CD4-positive, alpha-beta T cell treated with Interleukin-15 for 1 hour (primary cell): ENCODE results near the gene GALNT14.

Source experiments
- DNase-seq: peaks from one replicate; pipeline ENCODE4 v3.0.0-alpha.2; 2020

The GALNT14 gene

GRCh38 chr2:31003749-31004148, 134.5 kb downstream of the GALNT14 start:
- no peak for DNase-seq

GRCh38 chr2:31002537-31003150, 135.6 kb downstream of the GALNT14 start:
- DNase-seq, result no peak

DNA sequence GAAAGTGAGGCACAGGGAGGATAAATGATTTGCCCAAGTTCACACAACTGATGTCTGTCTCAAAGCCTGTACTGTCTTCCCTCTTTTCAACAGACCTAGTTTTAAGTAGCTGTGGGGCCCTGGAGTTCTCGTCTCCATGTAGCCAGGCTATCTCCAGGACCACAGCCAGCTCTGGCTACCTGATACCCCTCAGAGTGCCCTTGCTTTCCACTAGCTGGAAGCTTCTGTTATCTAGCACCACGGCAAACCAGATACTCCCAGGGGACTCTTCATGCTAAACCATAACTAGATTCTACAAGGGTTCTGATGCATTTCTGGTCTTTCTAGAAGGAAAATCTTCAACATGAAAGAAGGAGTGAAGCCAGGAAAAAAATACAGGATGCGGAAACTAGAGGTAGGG, 137.3 kb downstream of the GALNT14 start:
- DNase-seq, result no peak

GRCh38 chr2:30998672-30999071, 139.6 kb downstream of the GALNT14 start:
- no peak for DNase-seq

GRCh38 chr2:30997979-30998378, 140.3 kb downstream of the GALNT14 start:
- DNase-seq, result no peak

- DNase-seq, result no peak
Observed at GRCh38 chr2:30994227-30995056, 143.8 kb downstream of the GALNT14 start.

GRCh38 chr2:30992781-30993180, 145.5 kb downstream of the GALNT14 start:
- DNase-seq, result no peak

DNA sequence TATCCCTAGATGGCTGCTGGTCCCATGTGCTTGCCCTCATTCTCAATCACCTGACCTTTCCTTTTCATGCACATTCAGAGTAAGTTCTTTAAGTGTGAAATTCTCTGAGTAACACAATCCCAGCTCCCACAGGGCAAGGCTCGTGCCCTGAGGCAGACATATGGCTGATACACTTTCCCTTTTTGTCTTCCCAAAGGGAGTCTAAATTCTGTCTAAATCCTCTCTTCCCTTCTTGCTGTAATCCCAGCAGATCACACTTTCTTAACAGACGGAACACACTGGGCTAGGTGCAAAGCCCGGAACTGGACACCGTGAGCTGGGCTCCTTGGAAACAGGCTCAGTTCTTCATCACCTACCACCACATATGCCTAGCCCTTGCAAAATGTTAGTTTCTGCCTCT, 147.6 kb downstream of the GALNT14 start:
- no peak for DNase-seq

DNA sequence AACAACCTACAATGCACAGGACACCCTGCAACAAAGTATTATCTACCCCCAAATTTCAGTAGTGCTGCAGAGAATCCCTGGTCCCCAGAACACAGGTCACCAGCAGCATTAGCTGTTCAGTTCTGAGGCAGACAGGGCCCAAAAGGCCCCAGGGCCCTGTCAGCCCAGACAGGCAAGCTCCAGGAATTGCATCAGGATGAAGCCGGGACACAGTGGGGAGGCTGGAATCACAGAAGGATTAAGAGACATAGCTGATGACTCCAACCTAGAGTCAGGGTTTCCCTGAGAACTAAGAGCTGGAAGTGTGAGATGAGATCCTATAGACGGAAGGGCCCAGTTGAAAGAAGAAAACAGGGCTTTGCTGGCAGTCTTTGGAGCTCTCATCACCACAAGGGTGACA, 148.1 kb downstream of the GALNT14 start:
- no peak for DNase-seq

DNA sequence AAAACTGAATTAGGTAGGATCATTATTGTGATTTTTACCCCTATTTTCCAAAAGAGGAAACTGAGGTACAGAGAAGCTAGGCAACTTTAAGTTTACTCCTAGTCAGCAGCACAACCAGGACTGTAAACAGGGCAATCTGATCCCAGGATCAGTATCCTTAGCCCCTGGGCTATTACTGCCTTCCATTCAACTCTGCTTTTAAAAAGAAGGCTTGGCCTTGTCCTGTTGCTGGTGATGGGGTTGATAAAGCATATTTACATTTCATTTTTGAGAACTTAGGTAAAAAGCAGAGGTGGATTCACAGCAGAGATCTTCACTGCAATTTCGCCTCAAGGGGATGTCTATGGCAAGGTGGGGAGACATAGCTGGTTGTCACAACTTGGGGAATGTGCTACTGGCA, 148.5 kb downstream of the GALNT14 start:
- DNase-seq, result no peak

- no peak for DNase-seq
Observed at GRCh38 chr2:30987566-30987965, 150.7 kb downstream of the GALNT14 start.

- no peak for DNase-seq
Observed at GRCh38 chr2:30986231-30986580, 152.0 kb downstream of the GALNT14 start.

DNA sequence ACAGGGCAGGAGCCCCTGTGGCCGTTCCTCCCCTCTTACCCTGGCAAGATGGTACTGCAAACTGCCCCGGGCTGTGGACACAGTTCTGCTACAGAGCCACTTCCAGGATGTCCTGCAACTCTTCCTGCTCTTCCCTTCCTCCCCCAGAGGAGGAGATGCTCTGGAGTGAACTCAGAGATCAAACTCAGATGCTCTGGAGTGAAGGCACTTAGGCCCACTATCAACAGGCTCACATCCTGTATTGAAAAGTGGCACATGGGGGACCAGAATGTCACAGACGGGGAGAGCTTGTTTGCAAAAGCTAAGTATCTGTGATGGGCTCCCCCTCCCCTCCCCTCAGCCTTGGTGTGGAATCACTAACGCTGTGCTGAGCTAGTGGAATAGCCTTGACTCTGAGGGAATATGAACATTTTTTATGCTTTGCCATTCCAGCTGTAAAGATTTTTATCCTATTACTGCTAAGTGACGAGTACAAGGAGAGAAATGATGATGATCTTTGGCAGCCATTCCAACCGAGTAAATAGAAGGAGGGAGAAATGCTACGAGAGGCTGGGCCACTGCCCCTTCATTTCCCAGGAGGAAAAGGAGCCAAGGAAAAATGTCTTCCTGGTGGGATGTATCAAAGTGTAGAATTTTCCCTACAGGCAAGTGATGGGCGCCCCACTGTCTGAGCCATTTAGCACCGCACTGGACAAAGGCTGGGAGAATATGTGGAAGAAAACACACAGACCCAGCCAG, 152.6 kb downstream of the GALNT14 start:
- DNase-seq, result no peak

GRCh38 chr2:30984148-30984547, 154.1 kb downstream of the GALNT14 start:
- no peak for DNase-seq

GRCh38 chr2:30981510-30981909, 156.7 kb downstream of the GALNT14 start:
- no peak for DNase-seq

GRCh38 chr2:30981096-30981495, 157.1 kb downstream of the GALNT14 start:
- DNase-seq, result no peak

- DNase-seq, result no peak
Observed at GRCh38 chr2:30979822-30980245, 158.4 kb downstream of the GALNT14 start.

DNA sequence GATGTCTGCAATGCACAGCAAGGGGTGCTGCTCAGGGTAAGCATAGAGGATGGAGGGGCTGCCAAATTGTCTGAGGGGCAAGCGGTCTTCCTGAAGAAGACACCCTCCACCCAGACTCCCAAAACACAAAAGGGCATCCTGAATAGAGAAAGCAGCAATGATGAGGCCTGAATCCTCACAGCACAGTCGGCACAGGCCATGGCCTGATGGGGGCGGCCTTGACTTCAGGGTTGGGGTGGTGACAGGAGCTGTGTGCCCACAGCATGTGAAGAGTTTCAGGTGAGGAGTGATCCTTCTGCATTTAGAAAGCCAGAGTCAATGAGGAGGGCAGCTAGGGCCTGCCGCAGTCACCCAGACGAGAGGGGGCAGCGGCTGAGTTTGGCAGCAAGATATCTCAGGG, 159.4 kb downstream of the GALNT14 start:
- no peak for DNase-seq

GRCh38 chr2:30978044-30978443, 160.2 kb downstream of the GALNT14 start:
- no peak for DNase-seq

- no peak for DNase-seq
Observed at GRCh38 chr2:30975156-30975555, 163.1 kb downstream of the GALNT14 start.

GRCh38 chr2:30974554-30974953, 163.7 kb downstream of the GALNT14 start:
- no peak for DNase-seq

- DNase-seq, result no peak
Observed at GRCh38 chr2:30974092-30974491, 164.1 kb downstream of the GALNT14 start.

DNA sequence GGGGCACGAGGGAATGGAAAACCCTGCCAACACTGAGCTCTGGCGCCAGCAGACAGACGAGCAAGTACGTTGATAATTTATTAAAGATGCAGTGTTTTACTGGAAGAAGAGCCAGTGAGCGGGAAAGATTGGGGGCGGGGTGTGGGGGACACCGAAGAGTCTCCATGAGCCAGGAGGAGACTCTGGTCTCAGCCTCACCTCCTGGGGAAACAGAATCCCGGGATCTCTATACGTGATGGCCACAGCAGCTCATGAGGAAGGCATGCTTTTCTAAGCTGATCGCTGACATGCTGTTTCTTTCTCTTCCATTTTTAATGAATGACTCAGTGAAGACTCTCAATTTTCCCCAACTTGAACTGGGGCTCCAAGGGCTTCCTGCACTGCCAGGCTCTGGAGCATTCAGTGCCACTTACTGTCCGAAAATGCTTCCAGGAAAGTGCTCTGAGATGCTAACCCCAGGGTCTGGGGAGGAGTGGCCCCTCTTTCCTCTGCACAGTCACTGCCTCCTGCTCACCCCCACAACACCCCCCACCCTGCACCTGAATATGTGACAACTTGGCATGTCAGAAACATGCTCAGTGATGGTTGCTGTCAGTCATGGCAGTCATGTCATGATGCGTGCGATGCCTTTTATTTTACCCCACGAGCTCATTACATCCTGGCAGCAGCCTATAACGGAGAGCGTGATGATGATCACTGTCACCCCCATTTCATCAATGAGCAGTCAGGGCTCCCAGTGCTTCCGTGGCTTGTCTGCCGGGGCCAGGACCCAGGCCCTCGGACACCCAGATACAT, 166.8 kb downstream of the GALNT14 start:
- DNase-seq, result no peak
